Hepatocyte (in vitro differentiated cells): Measurements from ENCODE around the gene CERS1.

Experiments used
- EZH2 ChIP-seq: fragments of 200-600 bp; sonication (generic); IDR thresholded peaks from 2 replicates; pipeline ENCODE4 v1.6.1; 2016; ENCODE audit warnings: antibody characterized with exemption, mild to moderate bottlenecking, borderline replicate concordance
- EZH2phosphoT487 ChIP-seq: fragments of 200-600 bp; sonication (generic); IDR thresholded peaks from one replicate; pipeline ENCODE4 v1.6.1; 2018; ENCODE audit warnings: antibody characterized with exemption, mild to moderate bottlenecking, low read depth, moderate library complexity; ENCODE audit not compliant: unreplicated experiment, severe bottlenecking
- TF ChIP-seq, protein P1 (sequence below): fragments of 200-600 bp; sonication (generic); IDR thresholded peaks from 2 replicates; pipeline ENCODE4 v1.5.1; 2016; ENCODE audit warnings: antibody characterized with exemption, mild to moderate bottlenecking; ENCODE audit not compliant: poor library complexity

DNA sequence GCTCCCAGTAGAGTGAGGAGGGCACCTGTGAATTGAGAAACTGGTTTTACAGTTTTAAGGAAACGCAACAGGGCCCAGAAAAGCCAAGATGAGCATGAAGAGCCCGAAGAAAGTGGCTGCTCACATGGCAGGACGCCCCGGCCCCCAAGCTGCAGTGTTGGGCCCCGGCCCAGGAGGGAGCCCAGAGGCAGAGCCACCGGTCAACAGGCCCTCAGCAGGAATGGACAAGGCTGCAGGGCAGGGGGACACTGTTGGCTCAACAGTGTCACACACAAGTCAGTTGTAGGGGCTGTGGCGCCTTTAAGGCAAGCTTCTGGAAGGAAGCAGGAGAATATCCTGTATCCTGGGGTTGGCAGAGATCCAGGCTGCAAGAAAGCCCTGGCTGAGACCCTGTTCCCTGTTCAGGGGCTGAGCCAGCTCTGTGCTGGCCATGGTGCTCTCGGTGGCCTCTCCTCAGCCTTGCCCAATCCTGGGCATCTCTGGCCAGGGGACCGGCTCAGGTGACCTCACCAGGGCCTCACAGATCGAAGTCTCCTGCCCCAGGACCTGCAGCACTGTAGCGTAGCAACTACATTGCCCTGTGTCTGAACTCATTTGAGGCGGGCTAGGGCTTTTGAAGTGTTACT lies 36.2 kb downstream of the CERS1 start:
- TF ChIP-seq, protein P1, sequence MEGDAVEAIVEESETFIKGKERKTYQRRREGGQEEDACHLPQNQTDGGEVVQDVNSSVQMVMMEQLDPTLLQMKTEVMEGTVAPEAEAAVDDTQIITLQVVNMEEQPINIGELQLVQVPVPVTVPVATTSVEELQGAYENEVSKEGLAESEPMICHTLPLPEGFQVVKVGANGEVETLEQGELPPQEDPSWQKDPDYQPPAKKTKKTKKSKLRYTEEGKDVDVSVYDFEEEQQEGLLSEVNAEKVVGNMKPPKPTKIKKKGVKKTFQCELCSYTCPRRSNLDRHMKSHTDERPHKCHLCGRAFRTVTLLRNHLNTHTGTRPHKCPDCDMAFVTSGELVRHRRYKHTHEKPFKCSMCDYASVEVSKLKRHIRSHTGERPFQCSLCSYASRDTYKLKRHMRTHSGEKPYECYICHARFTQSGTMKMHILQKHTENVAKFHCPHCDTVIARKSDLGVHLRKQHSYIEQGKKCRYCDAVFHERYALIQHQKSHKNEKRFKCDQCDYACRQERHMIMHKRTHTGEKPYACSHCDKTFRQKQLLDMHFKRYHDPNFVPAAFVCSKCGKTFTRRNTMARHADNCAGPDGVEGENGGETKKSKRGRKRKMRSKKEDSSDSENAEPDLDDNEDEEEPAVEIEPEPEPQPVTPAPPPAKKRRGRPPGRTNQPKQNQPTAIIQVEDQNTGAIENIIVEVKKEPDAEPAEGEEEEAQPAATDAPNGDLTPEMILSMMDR = no peak
- TF ChIP-seq EZH2 (no peak), EZH2phosphoT487 (no peak)
